Glutamatergic neuron (in vitro differentiated cells): ENCODE results near the gene TMEM271. TPM values are rescaled to one million over a fixed set of nuclear protein-coding genes. Genes with fewer than 3 reads are reported as not detected.
"Not testable (repeated sequence)": the region's sequence is repeated elsewhere in the genome, so short reads cannot be mapped to it uniquely, and the experiment has no call there.

Experiments used
- DNase-seq: peaks from one replicate; pipeline ENCODE4 v3.0.0; 2022
- H3K27ac Mint-ChIP-seq: one replicate; pipeline ENCODE4 v1.8.0; 2020; ENCODE audit warnings: mild to moderate bottlenecking, mixed read lengths, inconsistent platforms; ENCODE audit not compliant: unreplicated experiment
- H3K27me3 Mint-ChIP-seq: one replicate; pipeline ENCODE4 v1.8.0; 2020; ENCODE audit warnings: mild to moderate bottlenecking, moderate library complexity, mixed read lengths, inconsistent platforms; ENCODE audit not compliant: unreplicated experiment
- H3K36me3 Mint-ChIP-seq: one replicate; pipeline ENCODE4 v1.8.0; 2020; ENCODE audit warnings: mild to moderate bottlenecking, mixed read lengths, inconsistent platforms; ENCODE audit not compliant: unreplicated experiment
- H3K4me1 Mint-ChIP-seq: one replicate; pipeline ENCODE4 v1.8.0; 2020; ENCODE audit warnings: mild to moderate bottlenecking, low read depth, mixed read lengths, inconsistent platforms; ENCODE audit not compliant: unreplicated experiment
- H3K4me3 Mint-ChIP-seq: one replicate; pipeline ENCODE4 v1.8.0; 2020; ENCODE audit warnings: mild to moderate bottlenecking, mixed read lengths, inconsistent platforms; ENCODE audit not compliant: unreplicated experiment
- H3K9me3 Mint-ChIP-seq: one replicate; pipeline ENCODE4 v1.8.0; 2020; ENCODE audit warnings: mild to moderate bottlenecking, moderate library complexity, mixed read lengths, inconsistent platforms; ENCODE audit not compliant: unreplicated experiment
- total RNA-seq: library from RNA; stranded (reverse); fragmentation: NEBNext Ultra II Directional; extraction: Animal tissue kit (Norgen Biotek cat#: 25700); gene quantifications from one replicate; pipeline ENCODE4 v1.2.1, GENCODE V29; 2021; ENCODE audit not compliant: unreplicated experiment
- TF ChIP-seq, protein P1 (sequence below): fragments of 200-600 bp; sonication (generic); IDR thresholded peaks from one replicate; pipeline ENCODE4 v1.5.0; 2021; ENCODE audit not compliant: partially characterized antibody, unreplicated experiment

TMEM271 gene
- total RNA-seq, 1 donor from 2014 or later, result 22.7 TPM

DNA sequence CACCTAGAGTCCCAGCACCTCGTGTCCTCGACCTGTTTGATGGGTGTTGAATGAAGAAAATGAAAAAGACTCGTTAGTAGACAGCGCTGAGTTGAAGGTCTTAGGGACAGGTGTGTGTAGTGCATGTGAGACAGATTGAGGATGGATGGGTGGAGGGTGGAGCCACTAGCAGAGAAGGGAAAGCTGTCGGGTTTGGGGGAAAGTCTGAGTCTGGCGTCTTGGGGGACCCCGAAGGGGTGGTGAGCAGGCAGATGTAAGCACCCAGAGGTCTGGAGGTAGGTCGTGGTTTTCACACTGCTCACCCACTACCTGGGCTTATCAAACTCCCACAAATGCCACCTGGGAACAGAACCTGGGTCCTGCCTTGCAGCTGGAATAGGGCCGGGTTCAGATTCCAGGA, 16.0 kb downstream of the TMEM271 start:
- Mint-ChIP-seq H3K27ac (no peak overlapping the region), H3K9me3 (peaks cover 19% of the 10 kb centered on the region), H3K36me3 (peaks cover 9% of the 10 kb centered on the region), H3K27me3 (peaks cover 2% of the 10 kb centered on the region), H3K4me3 (no peak overlapping the region), H3K4me1 (peaks cover 2% of the 10 kb centered on the region)
- no peak for DNase-seq
- TF ChIP-seq, protein P1, sequence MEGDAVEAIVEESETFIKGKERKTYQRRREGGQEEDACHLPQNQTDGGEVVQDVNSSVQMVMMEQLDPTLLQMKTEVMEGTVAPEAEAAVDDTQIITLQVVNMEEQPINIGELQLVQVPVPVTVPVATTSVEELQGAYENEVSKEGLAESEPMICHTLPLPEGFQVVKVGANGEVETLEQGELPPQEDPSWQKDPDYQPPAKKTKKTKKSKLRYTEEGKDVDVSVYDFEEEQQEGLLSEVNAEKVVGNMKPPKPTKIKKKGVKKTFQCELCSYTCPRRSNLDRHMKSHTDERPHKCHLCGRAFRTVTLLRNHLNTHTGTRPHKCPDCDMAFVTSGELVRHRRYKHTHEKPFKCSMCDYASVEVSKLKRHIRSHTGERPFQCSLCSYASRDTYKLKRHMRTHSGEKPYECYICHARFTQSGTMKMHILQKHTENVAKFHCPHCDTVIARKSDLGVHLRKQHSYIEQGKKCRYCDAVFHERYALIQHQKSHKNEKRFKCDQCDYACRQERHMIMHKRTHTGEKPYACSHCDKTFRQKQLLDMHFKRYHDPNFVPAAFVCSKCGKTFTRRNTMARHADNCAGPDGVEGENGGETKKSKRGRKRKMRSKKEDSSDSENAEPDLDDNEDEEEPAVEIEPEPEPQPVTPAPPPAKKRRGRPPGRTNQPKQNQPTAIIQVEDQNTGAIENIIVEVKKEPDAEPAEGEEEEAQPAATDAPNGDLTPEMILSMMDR, result no peak

GRCh38 chr4:555566-556275, 20.4 kb downstream of the TMEM271 start:
- peaks cover 7% of the 10 kb centered on the region for H3K9me3 Mint-ChIP-seq

DNA sequence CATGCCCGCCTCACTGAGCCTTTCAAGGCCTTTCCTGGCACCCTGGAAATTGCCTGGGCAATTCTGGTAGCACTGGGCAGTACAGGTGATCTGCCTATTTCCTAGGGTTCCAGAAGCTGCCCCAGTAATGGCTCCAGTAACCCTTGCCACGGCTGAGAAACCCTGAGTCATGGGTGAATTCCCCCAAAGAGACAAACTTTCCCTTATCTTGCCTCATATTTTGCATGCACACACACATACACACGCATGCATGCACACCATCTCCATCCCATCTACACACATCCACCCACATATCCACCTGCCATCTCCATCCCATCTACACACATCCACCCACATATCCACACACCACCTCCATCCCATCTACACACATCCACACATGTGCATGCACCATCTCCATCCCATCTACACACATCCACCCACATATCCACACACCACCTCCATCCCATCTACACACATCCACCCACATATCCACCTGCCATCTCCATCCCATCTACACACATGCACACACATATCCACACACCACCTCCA, 21.2 kb downstream of the TMEM271 start:
- not testable (repeated sequence) for H3K9me3 Mint-ChIP-seq, H3K27me3 Mint-ChIP-seq, H3K27ac Mint-ChIP-seq, H3K4me3 Mint-ChIP-seq, H3K4me1 Mint-ChIP-seq, DNase-seq
- H3K36me3 Mint-ChIP-seq, result peaks cover 19% of the 10 kb centered on the region

More at GRCh38 chr4:555566-556275, 20.4 kb downstream of the TMEM271 start:
- no peak overlapping the region for H3K4me3 Mint-ChIP-seq
- peaks cover 2% of the 10 kb centered on the region for H3K4me1 Mint-ChIP-seq
- DNase-seq, result no peak
- H3K27me3 Mint-ChIP-seq, result peaks cover 4% of the 10 kb centered on the region
- H3K27ac Mint-ChIP-seq, result no peak overlapping the region
- TF ChIP-seq, protein P1, result no peak
- H3K36me3 Mint-ChIP-seq, result peaks cover 19% of the 10 kb centered on the region

DNA sequence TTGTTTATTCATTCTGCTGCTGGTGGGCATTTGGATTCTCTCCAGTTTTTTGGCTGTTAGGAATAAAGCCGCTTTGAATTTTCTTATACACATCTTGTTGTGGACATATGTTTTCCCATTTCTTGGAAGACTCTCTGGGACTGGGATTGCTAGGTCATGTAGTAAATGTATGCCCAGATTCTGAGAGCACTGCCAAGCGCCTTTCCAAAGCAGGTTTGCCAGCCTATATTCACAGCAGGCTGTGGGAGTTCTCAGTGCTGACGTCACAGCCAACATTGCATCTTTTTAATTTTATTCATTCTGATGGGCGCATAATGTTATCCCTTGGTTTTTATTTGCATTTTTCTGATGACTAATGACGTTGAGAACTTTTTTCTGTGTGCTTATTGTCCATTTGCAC, 24.1 kb downstream of the TMEM271 start:
- no peak overlapping the region for H3K4me3 Mint-ChIP-seq

GRCh38 chr4:550268-550667, 25.8 kb downstream of the TMEM271 start:
- not testable (repeated sequence) for H3K27me3 Mint-ChIP-seq, H3K27ac Mint-ChIP-seq, DNase-seq, H3K36me3 Mint-ChIP-seq, H3K4me1 Mint-ChIP-seq, H3K9me3 Mint-ChIP-seq, H3K4me3 Mint-ChIP-seq

More for the DNA sequence above, 24.1 kb downstream of the TMEM271 start:
- DNase-seq, result no peak
- Mint-ChIP-seq H3K27ac (no peak overlapping the region), H3K27me3 (peaks cover 2% of the 10 kb centered on the region), H3K4me1 (peaks cover 2% of the 10 kb centered on the region), H3K36me3 (peaks cover 10% of the 10 kb centered on the region), H3K9me3 (peaks cover 3% of the 10 kb centered on the region)
- TF ChIP-seq, protein P1, result no peak

DNA sequence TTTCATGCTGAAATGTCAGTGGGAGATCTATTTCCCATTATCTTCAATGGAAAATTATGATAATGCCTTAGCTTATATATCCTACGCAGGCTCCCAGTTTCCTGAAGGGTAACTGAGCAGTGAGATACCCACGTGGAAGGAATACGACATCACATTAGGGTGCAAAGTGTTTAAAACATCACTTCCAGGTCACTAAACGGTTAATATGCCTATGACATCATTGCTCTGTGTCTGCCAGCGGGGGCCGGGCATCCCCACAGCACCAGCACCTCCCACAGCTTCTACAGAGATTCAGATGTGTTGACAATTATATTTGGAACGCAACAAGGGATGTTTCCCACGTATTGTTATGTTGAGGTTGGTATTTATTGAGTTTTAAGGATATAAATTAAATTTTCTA, 27.1 kb downstream of the TMEM271 start:
- Mint-ChIP-seq H3K27me3 (peaks cover 2% of the 10 kb centered on the region), H3K4me3 (no peak overlapping the region)
- TF ChIP-seq, protein P1, result no peak

More for the DNA sequence above, 27.1 kb downstream of the TMEM271 start:
- Mint-ChIP-seq H3K27ac (no peak overlapping the region), H3K36me3 (peaks cover 15% of the 10 kb centered on the region), H3K4me1 (no peaks in the 10 kb centered on the region), H3K9me3 (peaks cover 7% of the 10 kb centered on the region)
- no peak for DNase-seq
